Measurements from ENCODE around the gene SULT4A1.

DNA sequence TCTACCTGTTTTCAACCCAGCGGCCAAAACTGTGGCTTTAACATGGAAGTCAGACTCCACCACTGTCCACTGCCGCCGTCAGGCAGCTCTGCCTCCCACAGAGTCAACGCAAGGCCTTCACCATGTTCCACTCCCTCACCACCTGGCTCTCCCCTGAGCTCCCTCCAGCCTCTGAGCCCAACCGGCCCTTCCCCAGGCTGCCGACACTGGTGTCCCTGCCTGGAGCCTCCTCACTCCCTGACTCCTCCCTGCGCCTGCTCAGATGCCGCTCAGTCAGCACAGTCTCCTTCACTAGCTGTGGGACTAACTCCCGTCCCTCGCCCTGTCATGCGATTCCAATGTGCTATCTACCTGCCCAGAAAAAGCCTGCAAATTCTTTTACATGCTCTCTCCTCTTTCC is 16.3 kb downstream of the SULT4A1 start:
- no peak for TF ChIP-seq POLR2A (IDR thresholded peaks at IDR 0.05)
- TF ChIP-seq, protein P1, sequence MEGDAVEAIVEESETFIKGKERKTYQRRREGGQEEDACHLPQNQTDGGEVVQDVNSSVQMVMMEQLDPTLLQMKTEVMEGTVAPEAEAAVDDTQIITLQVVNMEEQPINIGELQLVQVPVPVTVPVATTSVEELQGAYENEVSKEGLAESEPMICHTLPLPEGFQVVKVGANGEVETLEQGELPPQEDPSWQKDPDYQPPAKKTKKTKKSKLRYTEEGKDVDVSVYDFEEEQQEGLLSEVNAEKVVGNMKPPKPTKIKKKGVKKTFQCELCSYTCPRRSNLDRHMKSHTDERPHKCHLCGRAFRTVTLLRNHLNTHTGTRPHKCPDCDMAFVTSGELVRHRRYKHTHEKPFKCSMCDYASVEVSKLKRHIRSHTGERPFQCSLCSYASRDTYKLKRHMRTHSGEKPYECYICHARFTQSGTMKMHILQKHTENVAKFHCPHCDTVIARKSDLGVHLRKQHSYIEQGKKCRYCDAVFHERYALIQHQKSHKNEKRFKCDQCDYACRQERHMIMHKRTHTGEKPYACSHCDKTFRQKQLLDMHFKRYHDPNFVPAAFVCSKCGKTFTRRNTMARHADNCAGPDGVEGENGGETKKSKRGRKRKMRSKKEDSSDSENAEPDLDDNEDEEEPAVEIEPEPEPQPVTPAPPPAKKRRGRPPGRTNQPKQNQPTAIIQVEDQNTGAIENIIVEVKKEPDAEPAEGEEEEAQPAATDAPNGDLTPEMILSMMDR (IDR thresholded peaks at IDR 0.05) = no peak

Data from esophagus squamous epithelium (tissue), 4 donors.